GM19372 (cell line): ENCODE data around the gene EIF5.

Source experiments
- ATAC-seq: cut with Tn5 transposase; IDR thresholded peaks from one replicate; pipeline ENCODE4 v1.9.1; 2021; ENCODE audit warnings: mild to moderate bottlenecking, low read depth, moderate library complexity; ENCODE audit not compliant: unreplicated experiment

Gene EIF5

GRCh38 chr14:103391048-103391447, 57.0 kb downstream of the EIF5 start:
- no peak for ATAC-seq

DNA sequence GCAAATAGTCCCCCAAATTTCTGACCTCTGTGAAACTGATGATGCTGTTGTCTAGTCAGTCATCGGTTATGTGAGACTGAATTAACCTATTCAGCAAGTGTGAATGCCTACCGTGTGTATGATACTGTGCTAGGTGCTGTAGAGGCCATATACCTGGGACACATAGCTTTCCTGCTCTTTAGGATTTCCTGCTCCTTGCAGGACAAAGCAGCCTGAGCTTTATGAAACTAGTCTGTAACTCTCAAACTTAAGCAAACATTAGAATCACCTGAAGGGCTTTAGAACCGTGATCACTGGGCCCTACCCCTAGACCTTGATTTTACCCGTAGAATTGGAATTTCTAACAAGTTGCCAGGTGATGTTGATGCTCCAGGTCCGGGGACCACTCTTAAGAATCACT, 58.1 kb downstream of the EIF5 start:
- ATAC-seq: no peak

GRCh38 chr14:103392572-103392971, 58.5 kb downstream of the EIF5 start:
- ATAC-seq: no peak

DNA sequence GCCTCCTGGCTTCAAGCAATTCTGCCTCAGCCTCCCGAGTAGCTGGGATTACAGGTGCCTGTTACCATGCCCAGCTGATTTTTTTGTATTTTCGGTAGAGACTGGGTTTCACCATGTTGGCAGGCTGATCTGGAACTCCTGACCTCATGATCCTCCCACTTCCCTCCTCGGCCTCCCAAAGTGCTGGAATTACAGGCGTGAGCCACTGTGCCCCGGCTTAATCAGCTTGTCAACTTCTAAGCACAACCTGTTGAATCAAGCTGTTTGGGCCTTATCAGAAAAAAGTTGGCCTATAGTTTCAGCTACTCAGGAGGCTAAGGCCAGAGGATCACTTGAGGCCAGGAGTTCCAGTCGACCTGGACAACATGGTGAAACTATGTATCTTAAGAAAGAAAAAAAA, 59.0 kb downstream of the EIF5 start:
- ATAC-seq: no peak

GRCh38 chr14:103393676-103394626, 59.9 kb downstream of the EIF5 start:
- no peak for ATAC-seq
